H7 (cell line): ENCODE results near the gene ELOA. TPM values are rescaled to one million over a fixed set of nuclear protein-coding genes. Genes with fewer than 3 reads are reported as not detected.
A peak's percentile ranks its signal among the peaks of the same experiment; 100 is the strongest.
"Not testable (repeated sequence)": the region's sequence is repeated elsewhere in the genome, so short reads cannot be mapped to it uniquely, and the experiment has no call there.

Source experiments
- DNase-seq: peaks from one replicate; pipeline ENCODE4 v3.0.0; 2012
- H3K27me3 ChIP-seq: 2 replicates; pipeline ENCODE4 v1.6.0; 2011; ENCODE audit warnings: mild to moderate bottlenecking, low read length; ENCODE audit not compliant: control insufficient read depth, insufficient read depth
- H3K36me3 ChIP-seq: replicated peaks from 2 replicates; pipeline ENCODE4 v1.5.1; 2011; ENCODE audit warnings: low read length; ENCODE audit not compliant: control insufficient read depth, insufficient read depth
- H3K4me3 ChIP-seq: 2 replicates; pipeline ENCODE4 v1.5.1; 2011; ENCODE audit warnings: low read depth, mild to moderate bottlenecking, control low read depth, low read length, moderate library complexity; ENCODE audit not compliant: insufficient read depth
- total RNA-seq: library from RNA; depleted of rRNA; stranded (reverse); fragments of >200 nt; shearing (Covaris generic); gene quantifications from 2 replicates; pipeline ENCODE4 v1.2.3, GENCODE V29; 2014

ELOA gene
- total RNA-seq, 1 experiment from 2014 or later: 55.4 TPM

DNA sequence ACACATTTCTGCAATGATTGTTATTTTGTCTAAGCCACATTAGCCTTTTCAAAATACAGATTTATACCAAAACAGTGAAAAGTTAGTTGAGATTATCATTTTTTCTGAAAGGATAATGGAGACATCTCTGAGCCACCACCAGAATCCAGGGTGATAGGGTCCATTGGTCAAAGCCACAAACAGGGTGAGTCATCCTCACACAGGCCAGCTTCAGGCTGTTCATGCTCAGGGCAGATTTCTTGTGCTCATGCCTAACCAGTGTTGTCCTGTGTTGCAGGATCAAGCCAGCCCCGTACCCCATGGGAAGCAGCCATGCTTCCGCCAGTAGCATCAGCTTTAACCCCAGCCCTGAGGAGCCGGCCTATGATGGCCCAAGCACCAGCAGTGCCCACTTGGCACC lies 13.4 kb downstream of the ELOA start:
- Histone ChIP-seq H3K27me3 (no peaks in the 10 kb centered on the region), H3K36me3 (peaks cover 60% of the 10 kb centered on the region), H3K4me3 (no peak overlapping the region)
- no peak for DNase-seq

DNA sequence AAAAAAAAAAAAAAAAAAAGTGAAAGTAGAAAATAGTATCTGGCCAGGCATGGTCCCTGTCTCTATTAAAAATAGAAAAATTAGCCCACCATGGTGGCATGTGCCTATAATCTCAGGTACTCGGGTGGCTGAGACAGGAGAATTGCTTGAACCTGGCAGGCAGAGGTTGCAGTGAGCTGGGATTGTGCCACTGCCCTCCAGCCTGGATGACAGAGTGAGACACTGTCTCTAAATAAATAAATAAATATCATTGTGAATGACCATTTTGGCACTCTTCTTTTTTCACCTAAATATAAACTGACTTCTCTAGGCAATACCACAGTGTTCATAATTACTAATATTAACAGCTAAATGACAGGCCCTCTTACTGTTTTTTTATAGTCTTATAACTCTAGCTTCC lies 14.5 kb downstream of the ELOA start:
- Histone ChIP-seq H3K36me3 (peaks cover 51% of the 10 kb centered on the region), H3K27me3 (no peaks in the 10 kb centered on the region), H3K4me3 (no peak overlapping the region)
- no peak for DNase-seq

DNA sequence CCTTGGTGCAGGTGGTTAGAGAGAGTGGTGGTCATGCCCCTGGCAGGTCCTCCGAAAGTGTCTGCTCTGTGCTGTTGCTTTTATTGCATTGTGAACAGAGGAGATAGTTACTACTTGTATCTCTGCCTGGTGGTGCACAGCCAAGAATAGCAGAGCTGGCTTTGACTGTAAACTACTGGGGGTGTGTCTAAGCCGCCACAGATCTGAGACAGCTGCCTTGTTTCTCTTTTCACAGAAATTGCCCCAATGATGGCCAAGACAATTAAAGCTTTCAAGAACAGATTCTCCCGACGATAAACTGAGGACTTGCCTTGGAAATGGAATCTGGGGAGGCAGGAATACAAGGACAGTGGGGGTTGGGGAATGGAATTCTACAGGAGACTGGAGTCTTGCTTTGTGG lies 16.0 kb downstream of the ELOA start:
- no peak for DNase-seq
- no peaks in the 10 kb centered on the region for H3K27me3 ChIP-seq
- no peak overlapping the region for H3K4me3 ChIP-seq
- H3K36me3 ChIP-seq: peaks cover 41% of the 10 kb centered on the region

DNA sequence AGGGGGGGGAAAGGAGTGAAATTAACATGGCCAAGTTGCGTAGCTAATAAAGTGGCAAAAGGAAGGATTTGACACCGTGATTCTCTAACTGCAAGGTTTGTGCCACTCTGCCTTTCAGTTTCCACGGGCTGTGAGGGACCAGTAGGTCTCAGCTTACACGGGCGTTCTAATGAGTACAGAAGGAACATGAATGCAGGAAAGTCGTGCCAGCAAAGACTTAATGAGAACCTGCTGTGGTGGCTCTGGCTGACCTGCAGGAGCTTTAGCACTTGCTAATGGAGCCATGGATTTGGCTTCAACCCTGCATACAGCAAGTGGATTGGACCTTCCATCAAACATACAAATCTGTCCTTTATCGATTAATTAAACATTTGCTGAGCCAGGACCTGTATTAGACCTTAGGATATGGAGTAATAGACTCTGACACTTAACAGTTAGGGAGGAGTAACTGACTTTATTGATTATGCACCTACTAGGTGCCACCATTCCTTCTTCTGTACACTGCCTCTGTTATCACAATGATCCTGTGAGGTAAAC lies 19.8 kb downstream of the ELOA start:
- no peak for DNase-seq
- H3K4me3 ChIP-seq: no peak overlapping the region
- no peaks in the 10 kb centered on the region for H3K27me3 ChIP-seq
- H3K36me3 ChIP-seq: peaks cover 20% of the 10 kb centered on the region

DNA sequence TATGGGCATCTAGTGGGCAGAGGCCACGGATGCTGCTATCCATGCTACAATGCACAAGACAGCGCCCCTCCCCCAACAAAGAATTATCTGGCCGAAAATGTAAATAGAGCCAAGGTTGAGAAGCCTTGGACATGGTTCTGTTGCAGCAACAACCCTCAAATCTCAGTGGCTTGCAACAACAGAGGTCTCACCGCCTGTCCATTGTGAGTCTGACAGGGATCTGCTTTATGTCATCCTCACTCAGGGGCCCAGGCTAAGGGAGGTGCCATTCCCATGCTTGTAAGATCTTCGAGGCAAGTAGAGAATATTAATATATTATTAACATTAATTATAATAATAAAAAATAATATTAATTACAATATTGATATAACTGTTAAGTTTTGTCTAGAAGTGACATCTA lies 25.5 kb downstream of the ELOA start:
- H3K4me3 ChIP-seq: no peak overlapping the region
- no peaks in the 10 kb centered on the region for H3K27me3 ChIP-seq
- H3K36me3 ChIP-seq: peaks cover 6% of the 10 kb centered on the region
- DNase-seq: no peak

DNA sequence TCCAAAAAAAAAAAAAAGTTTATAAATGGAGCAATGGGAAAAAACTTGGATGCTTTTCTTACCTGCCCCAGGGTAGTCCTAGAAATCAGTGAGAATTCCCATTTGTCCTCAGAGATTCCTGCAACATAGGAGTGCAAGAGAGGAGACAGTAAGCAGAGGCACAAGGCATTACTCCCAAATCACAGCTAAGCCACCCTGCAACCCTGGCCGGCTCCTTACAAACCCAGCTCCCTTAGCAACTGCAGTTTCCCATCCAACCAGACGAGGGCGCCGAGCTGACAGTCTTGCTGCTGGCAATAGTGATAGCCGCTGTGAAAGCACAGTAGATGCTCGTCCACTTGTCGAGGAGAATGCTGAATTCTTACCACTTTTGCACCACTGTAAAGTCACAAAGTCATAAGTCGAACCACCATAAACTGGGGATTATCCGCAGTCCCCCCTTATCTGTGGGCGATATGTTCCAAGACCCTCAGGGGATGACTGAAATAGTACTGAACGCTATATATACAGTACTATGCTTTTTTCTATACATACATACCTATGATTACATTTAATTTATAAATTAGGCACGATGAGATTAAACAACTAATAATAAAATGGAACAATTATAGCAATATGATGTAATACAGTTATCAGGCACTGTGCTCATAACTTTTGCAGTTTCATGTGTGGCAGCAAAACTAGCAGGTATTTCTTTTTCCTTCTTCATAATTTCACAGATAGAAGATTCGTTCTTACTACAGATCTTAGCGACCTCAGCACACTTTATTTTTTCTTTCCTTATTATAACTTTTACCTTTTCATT lies 29.0 kb downstream of the ELOA start:
- no peaks in the 10 kb centered on the region for H3K27me3 ChIP-seq
- H3K4me3 ChIP-seq: no peak overlapping the region
- peak; percentile 84 for DNase-seq
- peaks cover 2% of the 10 kb centered on the region for H3K36me3 ChIP-seq

DNA sequence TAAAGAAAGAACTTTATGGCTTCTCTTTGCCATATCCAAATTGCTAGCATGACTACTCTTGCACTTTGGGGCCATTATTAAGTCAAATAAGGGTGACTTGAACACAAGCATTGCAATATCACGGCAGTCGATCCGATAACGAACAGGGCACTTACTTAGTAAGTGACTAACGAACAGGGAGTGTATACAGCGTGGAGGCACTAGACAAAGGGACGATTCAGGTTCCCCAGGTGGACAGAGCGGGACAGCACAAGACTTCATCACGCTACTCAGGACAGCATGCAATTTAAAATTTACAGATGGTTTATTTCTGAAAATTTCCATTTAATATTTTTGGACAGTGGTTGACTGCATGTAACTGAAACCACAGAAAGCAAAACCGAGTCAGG lies 29.6 kb downstream of the ELOA start:
- H3K27me3 ChIP-seq: no peaks in the 10 kb centered on the region
- no peak for DNase-seq
- H3K4me3 ChIP-seq: no peak overlapping the region
- H3K36me3 ChIP-seq: peaks cover 2% of the 10 kb centered on the region

DNA sequence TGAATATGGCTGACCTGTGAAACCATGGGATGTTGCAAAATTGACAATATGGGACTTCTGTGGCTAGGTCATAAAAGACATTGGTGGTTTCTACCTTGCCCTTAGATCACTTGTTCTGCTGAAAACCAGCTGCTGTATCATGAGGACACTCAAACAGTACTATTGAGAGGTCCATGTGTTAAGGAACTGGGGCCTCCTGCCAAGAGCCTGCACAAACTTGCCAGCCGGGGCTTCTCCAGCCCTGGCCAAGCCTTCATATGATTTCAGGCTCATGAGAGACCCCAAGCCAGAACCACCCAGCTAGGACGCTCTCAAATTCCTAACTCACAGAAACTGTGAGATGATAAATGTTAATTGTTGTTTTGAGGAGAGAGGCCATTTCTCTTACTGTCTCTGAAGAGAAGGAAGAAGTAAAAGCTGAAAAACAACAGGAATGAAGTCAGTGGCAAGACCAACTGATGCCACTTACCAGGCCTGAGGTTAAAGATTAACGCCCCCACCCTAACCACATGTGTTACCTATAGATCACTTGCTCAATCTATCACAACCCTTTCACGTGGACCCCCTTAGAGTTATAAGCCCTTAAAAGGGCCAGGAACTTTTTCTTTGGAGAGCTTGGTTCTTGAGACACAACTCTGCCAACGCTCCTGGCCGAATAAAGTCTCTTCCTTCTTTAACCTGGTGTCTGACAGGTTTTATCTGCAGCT lies 31.1 kb downstream of the ELOA start:
- DNase-seq: no peak
- no peak overlapping the region for H3K4me3 ChIP-seq
- H3K36me3 ChIP-seq: peaks cover 2% of the 10 kb centered on the region
- H3K27me3 ChIP-seq: no peaks in the 10 kb centered on the region

DNA sequence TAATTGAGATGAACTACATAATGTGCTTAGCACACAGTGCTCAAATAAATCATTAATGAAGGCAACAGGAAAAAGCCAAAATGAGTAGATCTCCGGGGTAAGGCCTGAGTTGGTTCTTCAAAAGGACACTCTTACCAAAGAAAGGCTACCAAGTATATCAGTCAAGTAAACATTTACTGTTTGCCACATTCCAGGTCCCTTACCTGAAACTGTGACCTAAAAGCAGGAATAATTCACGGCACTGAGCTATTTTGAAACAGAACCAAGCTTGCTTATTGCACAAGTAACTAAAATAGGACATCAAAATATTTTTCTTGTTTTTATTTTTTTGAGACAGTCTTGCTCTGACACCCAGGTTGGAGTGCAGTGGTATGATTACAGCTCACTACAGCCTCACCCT lies 32.9 kb downstream of the ELOA start:
- H3K4me3 ChIP-seq: no peak overlapping the region
- H3K36me3 ChIP-seq: peaks cover 3% of the 10 kb centered on the region; the same call in 1 of the 2 replicates
- DNase-seq: no peak
- no peaks in the 10 kb centered on the region for H3K27me3 ChIP-seq

DNA sequence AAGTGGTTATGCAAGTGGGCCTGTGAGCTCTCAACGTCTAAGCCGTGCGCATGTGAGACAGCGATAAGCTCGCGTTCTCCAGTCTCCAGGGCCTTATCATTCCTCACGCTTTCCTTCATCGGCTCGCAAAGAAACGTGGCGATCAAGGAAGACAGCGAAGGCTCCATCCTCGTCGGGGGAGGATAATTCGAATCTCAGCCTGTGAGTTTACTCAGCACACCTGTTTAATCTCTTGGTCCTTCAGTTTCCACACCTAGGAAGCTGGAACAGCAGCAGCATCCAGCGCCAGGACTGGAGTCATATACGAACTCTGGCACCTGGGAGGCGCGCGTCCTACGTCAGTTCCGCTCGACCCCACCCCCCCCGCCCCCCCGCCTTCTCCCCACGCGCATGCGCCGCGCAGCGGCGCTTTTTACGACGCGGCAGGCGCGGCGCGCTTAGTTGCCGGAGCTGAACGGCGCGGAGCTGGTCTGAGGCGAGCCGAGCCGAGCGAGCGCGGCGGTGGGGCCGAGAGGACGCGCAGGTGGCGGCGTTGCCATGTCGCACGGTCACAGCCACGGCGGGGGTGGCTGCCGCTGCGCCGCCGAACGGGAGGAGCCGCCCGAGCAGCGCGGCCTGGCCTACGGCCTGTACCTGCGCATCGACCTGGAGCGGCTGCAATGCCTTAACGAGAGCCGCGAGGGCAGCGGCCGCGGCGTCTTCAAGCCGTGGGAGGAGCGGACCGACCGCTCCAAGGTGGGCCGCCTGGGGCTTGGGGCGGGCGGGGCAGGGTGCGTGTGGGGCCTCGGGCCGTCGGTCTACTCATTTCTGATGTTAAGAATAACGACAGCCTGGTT lies 34.9 kb downstream of the ELOA start, which contains the start of gene PITHD1:
TSS of gene PITHD1 (plus strand) at position 440 of the 836 bp plus-strand sequence. CDS start at position 538, 98 bp downstream.
- peak within 1 kb of the TSS; percentile 98 for H3K4me3 ChIP-seq
- DNase-seq: peak; percentile 99
- no peaks in the 10 kb centered on the region for H3K27me3 ChIP-seq
- peaks cover 4% of the 10 kb centered on the region; the same call in 1 of the 2 replicates for H3K36me3 ChIP-seq

DNA sequence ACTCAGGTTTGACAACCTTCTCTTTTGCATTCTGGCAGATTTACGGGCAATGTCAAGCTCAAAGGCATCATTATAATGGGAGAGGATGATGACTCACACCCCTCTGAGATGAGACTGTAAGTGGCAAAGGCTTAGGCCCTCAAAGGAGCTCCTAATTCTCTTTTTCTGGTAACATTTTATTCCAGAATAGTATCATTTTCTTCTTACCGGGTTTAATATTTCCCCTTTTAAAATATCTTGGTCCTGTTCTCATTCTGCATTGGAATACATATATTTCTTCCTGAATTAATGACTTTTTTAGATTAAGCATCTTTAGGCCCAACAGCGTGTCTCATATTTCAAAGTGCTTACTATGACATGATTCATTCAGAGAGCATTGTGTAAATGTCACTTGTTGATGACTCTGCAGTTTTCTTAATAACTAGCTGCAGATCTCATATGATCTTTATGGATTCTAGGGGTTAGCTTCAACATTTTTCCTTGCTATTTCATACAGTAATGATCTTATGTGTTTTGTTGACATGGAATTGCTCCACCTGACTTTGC lies 36.6 kb downstream of the ELOA start:
- Histone ChIP-seq H3K27me3 (no peaks in the 10 kb centered on the region), H3K36me3 (peaks cover 5% of the 10 kb centered on the region; the same call in 1 of the 2 replicates), H3K4me3 (no peak overlapping the region)
- DNase-seq: no peak

DNA sequence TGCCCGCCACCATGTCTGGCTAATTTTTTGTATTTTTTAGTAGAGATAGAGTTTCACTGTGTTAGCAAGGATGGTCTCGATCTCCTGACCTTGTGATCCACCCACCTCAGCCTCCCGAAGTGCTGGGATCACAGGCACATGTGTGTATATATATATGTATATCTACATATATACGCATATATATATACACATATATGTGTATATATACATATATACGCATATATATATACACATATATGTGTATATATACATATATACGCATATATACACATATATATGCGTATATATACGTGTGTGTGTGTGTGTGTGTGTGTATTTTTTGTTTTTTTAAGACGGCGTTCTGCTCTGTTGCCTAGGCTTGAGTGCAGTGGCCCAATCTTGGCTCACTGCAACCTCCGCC lies 39.9 kb downstream of the ELOA start:
- not testable (repeated sequence) for H3K27me3 ChIP-seq, DNase-seq, H3K4me3 ChIP-seq
- H3K36me3 ChIP-seq: peaks cover 21% of the 10 kb centered on the region

DNA sequence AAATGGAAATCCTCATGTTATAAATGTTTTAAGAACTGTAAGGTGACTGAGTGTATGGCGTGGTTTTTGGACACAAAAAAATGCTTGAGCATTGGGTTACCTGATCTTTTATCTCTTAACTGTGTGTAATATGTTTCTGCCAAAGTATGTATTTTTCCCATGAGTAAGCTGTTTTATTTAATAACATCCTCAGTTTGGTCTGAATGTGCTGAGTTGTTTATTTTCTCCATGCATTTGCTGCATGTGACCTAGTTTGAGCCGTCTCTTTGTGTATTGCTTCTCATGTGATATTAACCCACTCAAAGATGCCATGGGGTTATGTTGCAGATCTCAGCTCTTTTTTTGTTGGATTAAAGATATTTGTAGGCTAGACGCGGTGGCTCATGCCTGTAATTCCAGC lies 41.6 kb downstream of the ELOA start:
- H3K27me3 ChIP-seq: no peaks in the 10 kb centered on the region
- H3K36me3 ChIP-seq: peaks cover 21% of the 10 kb centered on the region
- no peak for DNase-seq
- H3K4me3 ChIP-seq: no peak overlapping the region

DNA sequence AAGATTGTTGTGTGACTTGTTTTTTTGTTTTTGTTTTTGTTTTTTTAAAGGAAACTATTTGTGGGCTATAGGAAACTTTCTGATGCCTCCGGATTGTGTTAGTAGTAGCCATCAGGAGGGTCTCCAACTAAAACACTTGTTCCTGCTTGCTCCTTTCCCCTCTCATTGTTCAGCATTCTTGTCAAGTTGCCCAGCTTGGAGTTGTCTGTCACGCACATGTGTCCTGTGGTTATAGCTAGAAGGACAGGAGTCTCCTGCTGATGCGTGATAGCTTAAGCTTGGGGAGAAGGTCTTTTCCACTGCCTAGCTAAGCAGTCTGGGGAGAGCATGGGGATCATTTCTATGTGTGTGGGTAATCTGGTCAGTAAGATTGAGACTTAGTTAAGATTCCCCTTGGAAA lies 44.4 kb downstream of the ELOA start:
- no peak overlapping the region for H3K4me3 ChIP-seq
- H3K27me3 ChIP-seq: no peaks in the 10 kb centered on the region
- no peak for DNase-seq
- H3K36me3 ChIP-seq: peaks cover 17% of the 10 kb centered on the region
